ENCODE results near the gene WWC2.
A peak's percentile ranks its signal among the peaks of the same experiment; 100 is the strongest.
"Not testable (repeated sequence)": the region's sequence is repeated elsewhere in the genome, so short reads cannot be mapped to it uniquely, and the experiment has no call there.

Gene WWC2

GRCh38 chr4:183172881-183173280 is 73.8 kb downstream of the WWC2 start:
- no peak for DNase-seq (ENCODE audit: low spot score)

GRCh38 chr4:183173580-183174526 is 74.8 kb downstream of the WWC2 start:
- no peak for DNase-seq (ENCODE audit: low spot score)

GRCh38 chr4:183175631-183176232 is 76.7 kb downstream of the WWC2 start:
- DNase-seq (ENCODE audit: low spot score), result no peak

- no peak for DNase-seq (ENCODE audit: low spot score)
These were observed 77.9 kb downstream of the WWC2 start for GRCh38 chr4:183177001-183177400.

- DNase-seq (ENCODE audit: low spot score), result no peak
These were observed 79.1 kb downstream of the WWC2 start for GRCh38 chr4:183178201-183178600.

GRCh38 chr4:183180096-183180495 is 81.0 kb downstream of the WWC2 start:
- DNase-seq (ENCODE audit: low spot score), result no peak

GRCh38 chr4:183180621-183181020 is 81.6 kb downstream of the WWC2 start:
- no peak for DNase-seq (ENCODE audit: low spot score)

- no peak for DNase-seq (ENCODE audit: low spot score)
These were observed 82.0 kb downstream of the WWC2 start for GRCh38 chr4:183181081-183181480.

GRCh38 chr4:183182873-183183725 is 84.0 kb downstream of the WWC2 start:
- DNase-seq (ENCODE audit: low spot score), result peak; percentile 93

GRCh38 chr4:183183906-183184535 is 85.0 kb downstream of the WWC2 start:
- DNase-seq (ENCODE audit: low spot score), result no peak

GRCh38 chr4:183185018-183185417 is 86.0 kb downstream of the WWC2 start:
- no peak for DNase-seq (ENCODE audit: low spot score)

GRCh38 chr4:183185559-183185958 is 86.5 kb downstream of the WWC2 start:
- DNase-seq (ENCODE audit: low spot score), result no peak

- no peak for DNase-seq (ENCODE audit: low spot score)
These were observed 87.8 kb downstream of the WWC2 start for GRCh38 chr4:183186813-183187212.

- no peak for DNase-seq (ENCODE audit: low spot score)
These were observed 92.0 kb downstream of the WWC2 start for GRCh38 chr4:183190900-183191527.

GRCh38 chr4:183191630-183192029 is 92.6 kb downstream of the WWC2 start:
- no peak for DNase-seq (ENCODE audit: low spot score)

- no peak for DNase-seq (ENCODE audit: low spot score)
These were observed 93.5 kb downstream of the WWC2 start for GRCh38 chr4:183192571-183192970.

GRCh38 chr4:183193730-183194338 is 94.8 kb downstream of the WWC2 start:
- not testable (repeated sequence) for DNase-seq (ENCODE audit: low spot score)

GRCh38 chr4:183195534-183195933 is 96.5 kb downstream of the WWC2 start:
- DNase-seq (ENCODE audit: low spot score), result no peak

- DNase-seq (ENCODE audit: low spot score), result no peak
These were observed 98.1 kb downstream of the WWC2 start for GRCh38 chr4:183197140-183197539.

- DNase-seq (ENCODE audit: low spot score), result peak; percentile 48
These were observed 101.4 kb downstream of the WWC2 start for GRCh38 chr4:183200453-183200852.

GRCh38 chr4:183201331-183201730 is 102.3 kb downstream of the WWC2 start:
- DNase-seq (ENCODE audit: low spot score), result no peak
